Fibroblast of the conjunctiva (primary cell): ENCODE results near the gene PTAR1.

ENCODE experiments used
- DNase-seq: peaks from one replicate; pipeline ENCODE4 v3.0.0-alpha.2; 2010; ENCODE audit warnings: low read depth

PTAR1 gene

DNA sequence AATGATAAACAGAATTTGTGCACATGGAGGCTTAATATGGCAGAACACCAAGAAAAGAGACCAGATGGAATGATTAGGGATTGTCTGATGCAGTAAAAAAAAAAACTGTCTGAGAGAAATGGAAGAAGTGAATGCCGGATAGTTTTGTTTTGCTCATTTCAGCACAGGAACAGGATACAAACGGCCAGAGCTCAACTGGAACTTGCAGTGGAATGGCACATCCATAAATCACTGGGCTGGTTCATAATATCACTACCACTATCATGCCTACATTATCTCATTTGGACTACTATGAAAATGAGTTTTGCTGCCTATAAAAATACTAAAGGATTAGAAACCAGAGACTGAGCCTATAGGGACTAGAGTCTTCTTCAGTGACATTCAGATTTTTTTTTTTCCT lies 9.7 kb downstream of the PTAR1 start:
- no peak for DNase-seq

DNA sequence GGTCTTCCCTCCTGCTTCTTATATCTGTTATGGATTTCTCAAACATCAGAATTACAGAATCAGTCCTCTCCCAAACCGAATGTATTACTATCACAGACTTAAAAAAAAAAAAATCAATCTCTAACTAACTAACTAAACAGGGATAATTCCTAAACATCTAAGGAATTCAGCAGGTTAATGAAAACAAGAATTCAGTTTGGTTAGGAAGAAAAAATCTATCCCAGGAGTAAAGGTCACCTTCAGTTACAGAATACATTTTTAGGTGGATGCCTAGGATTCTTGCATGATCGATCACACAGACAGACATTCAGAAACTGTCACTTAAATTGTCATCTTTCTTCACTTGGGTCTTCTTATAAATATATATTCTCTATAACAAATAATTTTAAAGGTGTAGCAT lies 11.5 kb downstream of the PTAR1 start:
- no peak for DNase-seq

DNA sequence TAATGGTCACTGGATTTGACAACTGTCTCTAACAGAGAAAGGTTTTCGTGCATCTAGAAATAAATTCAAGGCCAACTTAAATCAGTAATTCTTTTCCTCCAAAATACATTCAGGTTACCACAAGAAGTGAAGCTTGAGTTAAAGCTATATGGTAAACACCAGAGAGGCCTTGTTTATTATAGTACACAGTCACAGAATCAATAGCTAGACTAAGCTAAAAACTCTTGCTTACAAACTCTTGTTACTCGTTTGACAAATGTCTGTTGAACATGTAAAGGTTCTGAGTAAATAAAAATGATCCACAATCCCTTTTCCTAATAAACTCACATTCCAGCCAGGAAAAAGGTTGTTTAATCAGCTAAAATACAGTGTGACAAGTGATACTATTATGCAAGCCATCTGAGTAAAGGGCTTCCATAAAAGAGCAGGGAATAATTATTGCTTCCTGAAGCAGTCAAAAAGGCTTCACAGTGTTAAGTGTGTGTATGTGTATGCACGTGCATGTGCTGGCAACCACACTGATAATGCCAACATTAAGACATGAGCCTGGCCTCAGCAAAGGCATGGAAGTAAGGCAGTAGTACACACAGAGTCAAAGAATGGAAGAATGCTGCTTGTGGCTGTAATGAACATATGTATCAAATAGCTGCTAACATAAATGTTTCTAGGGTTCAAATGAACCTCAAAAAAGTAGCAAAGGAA lies 12.8 kb downstream of the PTAR1 start:
- DNase-seq: no peak

GRCh38 chr9:69745716-69746437 lies 13.9 kb downstream of the PTAR1 start:
- no peak for DNase-seq

DNA sequence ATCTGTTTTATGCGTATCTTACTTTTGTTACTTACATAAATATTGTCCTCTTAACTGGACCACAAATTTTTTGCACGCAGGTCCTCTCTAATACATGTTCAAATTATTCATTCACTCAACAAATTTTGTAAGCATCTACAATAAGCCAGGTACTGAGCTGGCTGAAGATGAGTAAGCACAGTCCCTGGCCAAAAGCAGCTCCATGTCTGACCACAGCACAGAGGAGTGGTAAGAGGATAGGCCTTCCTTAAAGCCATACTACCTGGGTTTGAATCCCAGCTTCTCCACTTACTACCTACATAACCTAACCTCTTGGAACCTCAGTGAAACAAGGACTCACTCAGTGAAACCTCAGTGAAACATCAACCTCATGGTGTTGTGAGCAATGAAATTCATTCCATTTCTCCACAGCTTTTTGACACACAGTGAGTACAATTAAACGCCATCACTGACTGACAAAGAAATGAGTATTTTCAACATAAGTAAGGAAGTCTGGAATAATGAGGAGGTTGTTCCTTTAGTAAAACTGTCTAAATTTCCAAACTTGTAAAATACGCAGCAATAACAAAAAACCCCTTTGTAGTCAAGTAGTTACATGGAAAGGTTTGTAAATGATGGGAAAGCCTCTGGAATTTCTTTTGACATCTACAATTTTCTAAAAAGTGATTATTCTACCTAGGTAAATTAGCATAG lies 15.0 kb downstream of the PTAR1 start:
- no peak for DNase-seq

GRCh38 chr9:69743930-69744329 lies 15.9 kb downstream of the PTAR1 start:
- no peak for DNase-seq

GRCh38 chr9:69740872-69741505 lies 18.8 kb downstream of the PTAR1 start:
- no peak for DNase-seq

DNA sequence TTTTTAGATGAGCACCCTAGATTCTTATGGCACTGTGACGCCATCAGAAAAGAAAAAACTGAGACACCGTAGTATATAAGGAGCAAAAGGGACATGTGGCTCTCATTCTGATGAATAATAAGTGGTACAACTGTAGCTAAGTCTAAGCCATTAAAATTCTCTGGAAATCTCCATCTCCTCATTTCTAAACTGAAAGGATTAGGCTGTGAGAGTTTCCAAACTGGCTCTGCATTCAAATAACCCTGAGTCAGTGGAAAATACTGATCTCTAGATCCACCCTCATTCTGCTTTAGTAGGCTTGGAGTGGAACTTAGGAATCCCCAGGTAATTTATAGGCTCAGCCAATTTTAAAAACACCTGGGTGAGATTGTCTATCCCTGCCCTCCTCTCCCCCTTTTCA lies 28.5 kb downstream of the PTAR1 start:
- no peak for DNase-seq

DNA sequence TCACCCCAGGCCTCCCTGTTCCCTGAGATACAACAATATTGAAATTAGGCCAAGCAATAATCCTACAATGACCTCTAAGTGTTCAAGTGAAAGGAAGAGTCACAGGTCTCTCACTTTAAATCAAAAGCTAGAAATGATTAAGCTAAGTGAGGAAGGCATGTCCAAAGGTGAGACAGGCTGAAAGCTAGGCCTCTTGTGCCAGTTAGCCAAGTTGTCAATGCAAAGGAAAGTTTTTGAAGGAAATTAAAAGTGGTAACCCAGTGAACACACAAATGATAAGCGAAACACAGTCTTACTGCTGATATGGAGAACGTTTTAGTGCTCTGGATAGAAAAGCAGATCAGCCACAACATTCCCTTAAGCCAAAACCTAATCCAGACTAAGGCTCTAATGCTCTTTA lies 39.8 kb downstream of the PTAR1 start:
- no peak for DNase-seq

- DNase-seq: no peak
Observed at GRCh38 chr9:69719367-69719766, 40.4 kb downstream of the PTAR1 start.

DNA sequence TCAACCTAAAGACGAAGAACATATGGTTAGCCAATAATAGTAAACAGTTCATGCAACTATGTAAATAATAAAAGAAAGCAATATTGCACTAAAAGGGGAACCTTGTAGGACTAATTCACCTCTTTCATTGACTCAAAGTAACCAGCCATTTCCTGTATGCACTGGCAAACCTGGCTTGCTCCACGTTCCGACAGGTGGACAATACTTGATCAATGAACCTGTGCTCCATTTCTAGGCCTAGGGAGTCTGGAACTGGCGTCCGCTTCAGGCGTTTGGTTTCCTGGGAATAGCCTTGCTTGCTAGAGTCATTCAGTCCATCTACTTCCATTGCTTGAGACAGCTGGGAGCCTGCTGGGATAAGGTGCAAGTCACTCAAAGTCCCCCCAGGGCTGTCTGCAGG lies 41.6 kb downstream of the PTAR1 start:
- no peak for DNase-seq

GRCh38 chr9:69715825-69716224 lies 44.0 kb downstream of the PTAR1 start:
- DNase-seq: no peak

GRCh38 chr9:69715096-69715495 lies 44.7 kb downstream of the PTAR1 start:
- DNase-seq: no peak

DNA sequence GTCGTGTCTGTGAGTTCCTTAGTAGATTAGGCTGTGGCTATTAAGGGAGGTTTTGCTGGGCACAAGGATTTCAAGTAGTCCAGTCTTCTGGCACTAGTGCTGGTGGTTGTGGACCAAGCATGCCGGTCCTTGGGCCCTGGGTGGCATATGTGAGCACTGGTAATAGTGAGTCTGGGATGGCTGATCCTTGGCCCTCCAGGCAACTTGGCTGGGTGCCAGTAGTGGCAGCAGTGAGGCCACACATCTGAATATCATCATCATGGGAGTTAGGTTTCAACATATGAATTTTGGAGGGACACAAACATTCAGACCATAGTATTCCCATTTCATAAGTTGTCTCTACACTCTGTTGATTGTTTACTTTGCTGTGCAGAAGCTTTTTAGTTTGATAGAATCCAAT lies 62.3 kb downstream of the PTAR1 start:
- DNase-seq: no peak

DNA sequence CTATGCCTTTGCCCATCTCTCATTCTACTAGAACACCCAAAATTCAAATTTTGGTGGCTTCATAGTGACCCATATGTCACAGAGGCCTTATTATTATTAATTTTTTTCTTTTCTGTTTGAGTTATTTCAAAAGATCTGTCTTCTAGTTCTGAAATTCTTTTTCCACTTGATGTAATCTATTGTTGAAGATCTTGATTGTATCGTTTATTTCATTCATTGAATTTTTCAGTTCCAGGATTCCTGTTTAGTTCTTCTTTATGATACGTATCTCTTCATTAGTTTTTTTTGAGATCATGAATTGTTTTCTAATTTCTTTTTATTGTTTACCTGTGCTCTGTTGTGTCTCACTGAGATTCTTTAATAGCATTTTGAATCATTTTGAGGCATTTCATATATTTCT lies 63.0 kb downstream of the PTAR1 start:
- no peak for DNase-seq

DNA sequence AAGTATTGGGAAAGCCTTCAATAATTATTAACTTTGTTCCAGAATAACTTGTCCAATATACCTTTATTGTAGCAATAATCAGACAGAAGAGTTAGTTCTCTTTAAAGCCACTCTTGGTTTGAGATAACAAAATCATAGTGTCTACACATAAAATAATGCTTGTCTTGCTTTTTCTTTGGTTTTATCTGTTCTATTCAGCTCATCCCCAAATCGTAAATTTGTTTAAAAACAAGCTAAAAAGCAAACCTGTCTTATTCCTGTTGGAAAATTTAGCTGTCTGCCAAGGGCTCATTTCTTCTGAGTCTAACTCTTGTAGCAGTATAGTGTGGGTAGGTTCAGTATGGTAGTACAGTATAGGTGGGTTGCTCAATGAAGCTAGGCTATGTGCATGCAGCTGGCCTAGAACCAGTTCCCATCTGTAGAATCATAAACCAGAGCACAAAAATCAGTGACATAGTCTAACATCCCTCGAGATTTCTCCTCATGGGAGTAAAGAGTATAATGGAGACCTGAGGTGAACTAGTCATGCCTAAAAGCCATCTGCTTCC lies 69.7 kb downstream of the PTAR1 start:
- DNase-seq: no peak

DNA sequence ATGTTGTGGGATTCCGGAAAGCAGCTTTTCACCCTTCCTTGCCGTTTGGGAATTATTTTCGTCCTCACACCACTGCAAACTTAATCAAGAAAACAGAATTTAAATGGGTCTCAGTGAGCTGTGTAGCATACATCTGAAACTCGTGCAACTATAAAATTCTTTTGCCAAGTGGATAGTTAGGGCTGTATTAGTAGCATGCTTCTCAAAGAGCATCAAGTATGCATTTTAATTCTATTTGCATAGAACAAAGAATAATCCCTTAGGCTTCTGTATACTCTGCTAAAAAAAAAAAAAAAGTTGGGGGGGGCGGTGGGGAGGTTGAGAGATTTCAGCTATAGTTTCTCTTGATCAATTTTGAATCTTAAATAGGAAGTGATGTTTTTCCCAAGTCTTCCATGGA lies 75.9 kb downstream of the PTAR1 start:
- no peak for DNase-seq

GRCh38 chr9:69678843-69679538 lies 80.8 kb downstream of the PTAR1 start:
- DNase-seq: no peak

GRCh38 chr9:69677931-69678330 lies 81.9 kb downstream of the PTAR1 start:
- no peak for DNase-seq

DNA sequence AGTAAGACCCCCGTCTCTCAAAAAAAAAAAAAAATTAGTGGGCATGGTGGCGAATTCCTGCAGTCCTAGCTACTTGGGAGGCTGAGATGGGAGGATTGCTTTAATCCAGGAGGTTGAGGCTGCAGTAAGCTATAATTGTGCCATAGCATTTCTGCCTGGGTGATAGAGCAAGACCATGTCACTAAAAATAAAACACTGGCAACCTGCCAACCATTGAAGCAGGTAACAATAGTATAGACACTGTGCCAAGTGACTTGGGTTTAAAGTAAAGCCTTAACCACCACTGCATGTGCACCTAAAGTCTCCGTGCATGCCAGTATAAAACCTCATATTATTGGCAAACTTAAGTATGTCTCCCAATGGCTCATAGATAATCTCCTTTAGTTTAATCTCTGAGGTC lies 84.2 kb downstream of the PTAR1 start:
- no peak for DNase-seq

DNA sequence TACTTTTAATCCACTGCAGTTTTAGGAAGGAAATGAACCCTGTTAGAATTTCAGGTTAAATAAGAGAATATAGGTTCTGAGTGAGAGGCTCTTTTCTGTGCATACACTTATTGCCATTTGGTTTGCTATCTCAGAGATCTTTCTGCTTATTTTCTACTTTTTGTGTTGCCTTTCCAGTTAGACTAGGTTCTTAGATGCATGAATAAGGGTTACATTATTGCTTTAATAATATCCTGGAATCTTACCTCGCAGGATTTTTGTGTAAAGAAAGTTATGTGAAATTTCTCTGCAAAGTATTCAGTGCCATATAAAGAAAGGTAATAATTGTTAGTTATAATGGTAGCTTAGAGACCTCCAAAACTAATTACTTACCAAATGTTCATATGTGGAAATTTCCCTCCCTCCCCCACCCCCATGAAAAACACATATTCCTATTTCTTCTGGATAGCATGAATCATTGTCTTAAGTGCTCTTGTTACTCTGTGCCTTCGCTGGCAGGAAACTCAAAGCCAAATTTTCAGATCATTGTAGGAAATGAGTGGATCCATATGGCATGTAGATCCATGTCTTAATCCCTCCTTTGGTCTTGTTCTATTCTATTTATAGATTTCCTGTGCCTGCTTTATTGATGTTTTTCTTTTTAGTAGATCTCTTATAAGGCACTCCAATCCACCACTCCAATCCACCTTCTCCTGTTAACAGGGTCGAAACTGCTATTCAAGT lies 84.9 kb downstream of the PTAR1 start:
- DNase-seq: peak; percentile 67
